ENCODE measurements around the gene ATP6V1B1.
A peak's percentile ranks its signal among the peaks of the same experiment; 100 is the strongest.

Gene ATP6V1B1

GRCh38 chr2:70984228-70984575, 48.5 kb downstream of the ATP6V1B1 start:
- in situ Hi-C loops (cut with HindIII; ENCODE audit: low sequenced_read_pairs) = no loop called here
- TF ChIP-seq CTCF (IDR thresholded peaks at IDR 0.05; ENCODE audit: low read depth, low read length, missing control alignments) = no peak
- DNase-seq (ENCODE audit: low read depth) = no peak
- no peak overlapping the region for H3K4me3 ChIP-seq (ENCODE audit: low read depth, low read length)

GRCh38 chr2:70984576-70985282, 49.0 kb downstream of the ATP6V1B1 start:
- in situ Hi-C loops (cut with HindIII; ENCODE audit: low sequenced_read_pairs) = no loop called here
- no peak for DNase-seq (ENCODE audit: low read depth)
- no peak overlapping the region for H3K4me3 ChIP-seq (ENCODE audit: low read depth, low read length)
- TF ChIP-seq CTCF (IDR thresholded peaks at IDR 0.05; ENCODE audit: low read depth, low read length, missing control alignments) = peak; percentile 80

GRCh38 chr2:70985283-70985688, 49.6 kb downstream of the ATP6V1B1 start:
- DNase-seq (ENCODE audit: low read depth) = no peak
- no peak overlapping the region for H3K4me3 ChIP-seq (ENCODE audit: low read depth, low read length)
- no peak for TF ChIP-seq CTCF (IDR thresholded peaks at IDR 0.05; ENCODE audit: low read depth, low read length, missing control alignments)
- in situ Hi-C loops (cut with HindIII; ENCODE audit: low sequenced_read_pairs) = no loop called here

- in situ Hi-C loops (cut with HindIII; ENCODE audit: low sequenced_read_pairs) = no loop called here
- H3K4me3 ChIP-seq (ENCODE audit: low read depth, low read length) = no peak overlapping the region
- no peak for DNase-seq (ENCODE audit: low read depth)
- TF ChIP-seq CTCF (IDR thresholded peaks at IDR 0.05; ENCODE audit: low read depth, low read length, missing control alignments) = no peak
Measured at GRCh38 chr2:70985956-70986355, 50.3 kb downstream of the ATP6V1B1 start.

GRCh38 chr2:70986499-70987189, 50.9 kb downstream of the ATP6V1B1 start:
- no peak for TF ChIP-seq CTCF (IDR thresholded peaks at IDR 0.05; ENCODE audit: low read depth, low read length, missing control alignments)
- in situ Hi-C loops (cut with HindIII; ENCODE audit: low sequenced_read_pairs) = no loop called here
- no peak for DNase-seq (ENCODE audit: low read depth)
- no peak overlapping the region for H3K4me3 ChIP-seq (ENCODE audit: low read depth, low read length)

- no peak overlapping the region for H3K4me3 ChIP-seq (ENCODE audit: low read depth, low read length)
- DNase-seq (ENCODE audit: low read depth) = no peak
- TF ChIP-seq CTCF (IDR thresholded peaks at IDR 0.05; ENCODE audit: low read depth, low read length, missing control alignments) = no peak
- in situ Hi-C loops (cut with HindIII; ENCODE audit: low sequenced_read_pairs) = no loop called here
Measured at GRCh38 chr2:70987386-70987785, 51.7 kb downstream of the ATP6V1B1 start.
